Neuronal stem cell (in vitro differentiated cells): ENCODE results near the gene SOX18.
A peak's percentile ranks its signal among the peaks of the same experiment; 100 is the strongest.

Experiments used
- DNase-seq: peaks from one replicate; pipeline ENCODE4 v3.0.0-alpha.2; 2013; ENCODE audit warnings: low spot score
- H2AFZ ChIP-seq: one replicate; pipeline ENCODE4 v1.6.1; 2013; ENCODE audit warnings: mild to moderate bottlenecking, low read length, inconsistent platforms
- H2AK5ac ChIP-seq: 2 replicates; pipeline ENCODE4 v1.6.1; 2013; ENCODE audit warnings: low read depth, mild to moderate bottlenecking, inconsistent platforms, low read length, moderate library complexity, mixed read lengths
- H2BK120ac ChIP-seq: 2 replicates; pipeline ENCODE4 v1.6.1; 2013; ENCODE audit warnings: low read depth, mild to moderate bottlenecking, inconsistent platforms, low read length, moderate library complexity, mixed read lengths
- H2BK12ac ChIP-seq: one replicate; pipeline ENCODE4 v1.6.1; 2013; ENCODE audit warnings: low read length, inconsistent platforms
- H2BK15ac ChIP-seq: 2 replicates; pipeline ENCODE4 v1.6.1; 2013; ENCODE audit warnings: mild to moderate bottlenecking, low read length, inconsistent platforms, mixed read lengths
- H2BK5ac ChIP-seq: one replicate; pipeline ENCODE4 v1.6.1; 2013; ENCODE audit warnings: inconsistent platforms, mild to moderate bottlenecking, low read length, moderate library complexity
- H3K14ac ChIP-seq: one replicate; pipeline ENCODE4 v1.6.1; 2013; ENCODE audit warnings: low read length, inconsistent platforms
- H3K18ac ChIP-seq: 2 replicates; pipeline ENCODE4 v1.6.1; 2013; ENCODE audit warnings: low read length, inconsistent platforms
- H3K23ac ChIP-seq: 2 replicates; pipeline ENCODE4 v1.6.1; 2013; ENCODE audit warnings: low read depth, mild to moderate bottlenecking, mixed read lengths, low read length, inconsistent platforms; ENCODE audit not compliant: poor library complexity
- H3K27ac ChIP-seq: replicated peaks from 3 replicates; pipeline ENCODE4 v1.5.1; 2013; ENCODE audit warnings: low read length, inconsistent platforms
- H3K27me3 ChIP-seq, 3 experiments: 2 replicates each; pipeline ENCODE4 v1.6.1; 2013; ENCODE audit warnings: low read length in 3 of 3, mild to moderate bottlenecking in 2 of 3, inconsistent platforms in 1 of 3, low read depth in 1 of 3, mixed read lengths in 1 of 3, moderate library complexity in 1 of 3; ENCODE audit not compliant: control insufficient read depth in 3 of 3, insufficient read depth in 3 of 3
- H3K36me3 ChIP-seq, 2 donors: replicated peaks in 1 of 2; 2 replicates each; pipeline ENCODE4 v1.6.1; 2013; ENCODE audit warnings: low read length in 2 of 2; ENCODE audit not compliant: control insufficient read depth in 2 of 2, insufficient read depth in 2 of 2
- H3K4ac ChIP-seq: 2 replicates; pipeline ENCODE4 v1.6.1; 2013; ENCODE audit warnings: inconsistent platforms, mild to moderate bottlenecking, low read length, moderate library complexity
- H3K4me1 ChIP-seq, 2 donors: 1 replicate in 1 of 2; 2 replicates in 1 of 2; pipeline ENCODE4 v1.6.1; 2013; ENCODE audit warnings: low read length in 2 of 2, low read depth in 1 of 2; ENCODE audit not compliant: control insufficient read depth in 2 of 2, insufficient read depth in 1 of 2
- H3K4me2 ChIP-seq: one replicate; pipeline ENCODE4 v1.6.1; 2013; ENCODE audit warnings: mild to moderate bottlenecking, low read length, inconsistent platforms; ENCODE audit not compliant: insufficient read depth, poor library complexity, severe bottlenecking
- H3K4me3 ChIP-seq, 2 donors: 2 replicates each; pipeline ENCODE4 v1.5.1; 2013; ENCODE audit warnings: low read length in 2 of 2, mild to moderate bottlenecking in 2 of 2, inconsistent platforms in 1 of 2, moderate library complexity in 1 of 2
- H3K79me1 ChIP-seq: one replicate; pipeline ENCODE4 v1.6.1; 2013; ENCODE audit warnings: low read depth, mild to moderate bottlenecking, inconsistent platforms, low read length, moderate library complexity
- H3K9ac ChIP-seq: one replicate; pipeline ENCODE4 v1.6.1; 2013; ENCODE audit warnings: mild to moderate bottlenecking, low read depth, low read length, inconsistent platforms; ENCODE audit not compliant: poor library complexity
- H3K9me3 ChIP-seq, 2 donors: replicated peaks in 1 of 2; 2 replicates each; pipeline versions ENCODE3 to v1.6.1; 2013; ENCODE audit warnings: low read length in 2 of 2, mild to moderate bottlenecking in 2 of 2, inconsistent platforms in 1 of 2, low read depth in 1 of 2, mixed read lengths in 1 of 2, moderate library complexity in 1 of 2; ENCODE audit not compliant: control insufficient read depth in 2 of 2, insufficient read depth in 1 of 2
- H4K8ac ChIP-seq: one replicate; pipeline ENCODE4 v1.6.1; 2013; ENCODE audit warnings: low read depth, mild to moderate bottlenecking, inconsistent platforms, low read length, moderate library complexity
- H4K91ac ChIP-seq: one replicate; pipeline ENCODE4 v1.6.1; 2013; ENCODE audit warnings: low read length, low read depth, mild to moderate bottlenecking, inconsistent platforms; ENCODE audit not compliant: poor library complexity
- WGBS, 2 donors: extraction: QIAGEN DNeasy Blood & Tissue Kit; methylation state at CpG; one replicate each; pipeline ENCODE4 v1.1.7; 2013; ENCODE audit warnings: missing lambda C conversion rate in 2 of 2, mixed read lengths in 1 of 2; ENCODE audit not compliant: insufficient read length in 2 of 2, insufficient replicate concordance in 1 of 2; ENCODE audit errors: extremely low coverage in 2 of 2; 5-methylcytosine and 5-hydroxymethylcytosine counted together

Gene SOX18

DNA sequence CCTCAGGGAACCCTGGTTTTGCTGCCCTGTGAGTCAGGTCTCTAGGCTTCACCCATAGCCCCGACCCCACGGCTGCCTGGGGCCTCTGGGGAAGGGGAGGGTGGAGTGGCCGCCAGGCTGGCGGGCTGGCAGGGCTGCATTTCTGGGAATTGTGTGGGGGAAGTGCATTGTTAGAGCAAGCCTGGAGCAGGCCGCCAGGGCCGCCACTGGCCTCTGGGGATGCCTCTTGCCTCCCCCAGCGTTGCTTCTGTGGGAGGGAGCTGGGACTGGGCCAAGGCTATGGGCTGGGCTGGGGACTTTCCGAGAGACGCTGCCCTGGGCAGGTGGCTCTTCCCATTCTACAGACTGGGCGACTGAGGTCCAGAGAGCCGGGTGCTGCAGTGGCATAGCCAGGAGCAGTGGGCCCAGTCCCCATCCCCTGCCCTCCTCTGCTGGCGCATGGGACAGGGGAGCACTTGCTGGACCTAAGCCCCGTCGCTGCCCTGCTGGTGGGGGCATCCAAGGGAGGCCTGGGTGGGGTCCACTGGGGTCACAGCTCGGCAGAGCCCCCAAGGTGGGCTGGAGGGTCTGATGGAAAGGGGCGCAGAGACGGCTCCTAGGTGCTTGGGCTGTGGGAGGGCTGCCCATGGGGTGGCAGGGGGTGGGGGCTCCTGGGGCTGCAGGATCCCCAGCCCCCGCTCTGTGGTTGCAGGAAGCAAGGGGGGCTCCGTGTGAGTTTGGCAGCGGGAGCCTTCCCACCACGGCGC lies 6.6 kb upstream of the SOX18 start:
- no peak overlapping the region for H2BK12ac ChIP-seq
- H3K9ac ChIP-seq, result no peak overlapping the region
- no peak overlapping the region for H4K91ac ChIP-seq
- no peak overlapping the region for H3K27ac ChIP-seq
- H3K4me1 ChIP-seq, result peaks cover 15 to 34% of the 10 kb centered on the region in 2 donors
- H3K23ac ChIP-seq, result peak overlapping the region; percentile 43
- H3K36me3 ChIP-seq, result no peaks in the 10 kb centered on the region
- peak overlapping the region; percentile 96 for H2BK120ac ChIP-seq
- H4K8ac ChIP-seq, result no peak overlapping the region
- H3K4ac ChIP-seq, result peak overlapping the region; percentile 53
- H3K18ac ChIP-seq, result peak overlapping the region; percentile 76
- no peak overlapping the region for H3K4me2 ChIP-seq
- WGBS, 2 donors, result no CpG with 5 or more reads among the region's 22 CpGs
- no peaks in the 10 kb centered on the region for H3K9me3 ChIP-seq
- peak overlapping the region; percentile 99 for H2AK5ac ChIP-seq
- H3K27me3 ChIP-seq, result peaks cover 0 to 35% (median 0%) of the 10 kb centered on the region in 3 experiments
- no peaks in the 10 kb centered on the region for H3K79me1 ChIP-seq
- peak overlapping the region; percentile 80 for H2AFZ ChIP-seq
- no peak for DNase-seq
- H3K4me3 ChIP-seq, result no peak overlapping the region
- H2BK15ac ChIP-seq, result peak overlapping the region; percentile 80
- H2BK5ac ChIP-seq, result peak overlapping the region; percentile 78
- peak overlapping the region; percentile 71 for H3K14ac ChIP-seq

- no peak overlapping the region for H3K9ac ChIP-seq
- H2AK5ac ChIP-seq, result peak overlapping the region; percentile 99
- no peaks in the 10 kb centered on the region for H3K79me1 ChIP-seq
- no peak overlapping the region for H2BK5ac ChIP-seq
- no peak for DNase-seq
- no CpG with 5 or more reads among the region's 9 CpGs for WGBS, 2 donors
- peak overlapping the region; percentile 80 for H2BK15ac ChIP-seq
- peaks cover 15 to 34% of the 10 kb centered on the region in 2 donors for H3K4me1 ChIP-seq
- peak overlapping the region; percentile 53 for H3K4ac ChIP-seq
- no peak overlapping the region for H3K4me2 ChIP-seq
- peaks cover 0 to 41% (median 3%) of the 10 kb centered on the region in 3 experiments for H3K27me3 ChIP-seq
- no peak overlapping the region for H3K27ac ChIP-seq
- no peak overlapping the region for H2BK12ac ChIP-seq
- no peaks in the 10 kb centered on the region for H3K36me3 ChIP-seq
- H2BK120ac ChIP-seq, result peak overlapping the region; percentile 96
- peak overlapping the region; percentile 71 for H3K18ac ChIP-seq
- no peak overlapping the region for H3K14ac ChIP-seq
- H3K9me3 ChIP-seq, result no peaks in the 10 kb centered on the region
- no peak overlapping the region for H3K4me3 ChIP-seq
- no peak overlapping the region for H4K8ac ChIP-seq
- H4K91ac ChIP-seq, result no peak overlapping the region
- peak overlapping the region; percentile 80 for H2AFZ ChIP-seq
- H3K23ac ChIP-seq, result no peak overlapping the region
Measured at GRCh38 chr20:64055396-64055892, 6.0 kb upstream of the SOX18 start.

GRCh38 chr20:64053841-64054661 lies 4.6 kb upstream of the SOX18 start:
- Histone ChIP-seq H2BK12ac (peak overlapping the region; percentile 41), H3K4me3 (no peak overlapping the region), H2BK120ac (peak overlapping the region; percentile 94), H3K79me1 (no peaks in the 10 kb centered on the region), H3K9ac (no peak overlapping the region), H2AFZ (peak overlapping the region; percentile 91), H3K4ac (peak overlapping the region; percentile 37), H2BK15ac (peak overlapping the region; percentile 19), H3K27me3 (peaks cover 2 to 50% (median 15%) of the 10 kb centered on the region in 3 experiments), H4K8ac (peak overlapping the region; percentile 96), H2BK5ac (peak overlapping the region; percentile 57), H3K23ac (peak overlapping the region; percentile 91), H3K9me3 (no peaks in the 10 kb centered on the region), H4K91ac (no peak overlapping the region), H3K4me2 (peak overlapping the region; percentile 18), H3K27ac (no peak overlapping the region), H3K14ac (no peak overlapping the region), H3K18ac (peak overlapping the region; percentile 87), H3K4me1 (peaks cover 22 to 34% of the 10 kb centered on the region in 2 donors), H2AK5ac (peak overlapping the region; percentile 16), H3K36me3 (no peaks in the 10 kb centered on the region)
- no peak for DNase-seq
- WGBS, 2 donors, result no CpG with 5 or more reads among the region's 17 CpGs
